Muscle layer of colon (tissue), 2 donors: ENCODE data around the gene STX8.

ENCODE experiments used
- H3K27ac ChIP-seq: one replicate; pipeline ENCODE4 v1.7.0; 2013; ENCODE audit warnings: low read depth, mild to moderate bottlenecking, low read length, moderate library complexity
- H3K27me3 ChIP-seq, 2 donors: one replicate each; pipeline ENCODE4 v1.7.0; 2013; ENCODE audit warnings: low read length in 2 of 2, mild to moderate bottlenecking in 2 of 2; ENCODE audit not compliant: insufficient read depth in 2 of 2, control insufficient read depth in 1 of 2
- H3K36me3 ChIP-seq: one replicate; pipeline ENCODE4 v1.7.0; 2013; ENCODE audit warnings: mild to moderate bottlenecking, low read length; ENCODE audit not compliant: insufficient read depth
- H3K4me1 ChIP-seq: one replicate; pipeline ENCODE4 v1.7.0; 2013; ENCODE audit warnings: mild to moderate bottlenecking, low read length; ENCODE audit not compliant: insufficient read depth
- H3K4me3 ChIP-seq, 2 donors: one replicate each; pipeline ENCODE4 v1.7.0; 2013; ENCODE audit warnings: low read length in 2 of 2, low read depth in 1 of 2, mild to moderate bottlenecking in 1 of 2, moderate library complexity in 1 of 2
- H3K9ac ChIP-seq: one replicate; pipeline ENCODE4 v1.7.0; 2013; ENCODE audit warnings: low read length
- H3K9me3 ChIP-seq: one replicate; pipeline ENCODE4 v1.7.0; 2013; ENCODE audit warnings: mild to moderate bottlenecking, low read length
- donor health status: abdominal sarcoma.
- donor health status: Adenocarcinoma of cecum.

STX8 gene

DNA sequence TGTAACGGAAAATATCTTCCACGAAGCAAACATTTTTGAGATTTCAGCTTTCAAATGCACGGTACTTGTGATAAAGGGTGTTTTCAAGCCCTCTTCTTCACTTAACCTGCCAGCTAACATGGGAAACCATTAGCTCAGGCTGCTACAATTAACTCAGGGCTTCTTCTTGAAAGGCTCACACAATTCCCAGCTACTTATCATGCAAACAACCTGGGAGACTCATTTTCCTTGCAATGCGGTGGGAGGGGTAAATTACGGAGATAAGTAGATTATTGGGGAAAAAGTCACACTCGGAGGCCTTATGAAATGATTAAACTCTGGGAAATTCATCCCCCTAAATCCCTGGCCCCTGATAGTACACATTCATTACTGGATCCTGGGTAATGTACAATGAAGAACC, 266.4 kb downstream of the STX8 start:
- H3K9ac ChIP-seq = no peak overlapping the region
- no peaks in the 10 kb centered on the region for H3K36me3 ChIP-seq
- no peaks in the 10 kb centered on the region for H3K4me1 ChIP-seq
- H3K27me3 ChIP-seq = no peaks in the 10 kb centered on the region
- no peak overlapping the region for H3K27ac ChIP-seq
- H3K4me3 ChIP-seq = no peak overlapping the region
- H3K9me3 ChIP-seq = no peaks in the 10 kb centered on the region

DNA sequence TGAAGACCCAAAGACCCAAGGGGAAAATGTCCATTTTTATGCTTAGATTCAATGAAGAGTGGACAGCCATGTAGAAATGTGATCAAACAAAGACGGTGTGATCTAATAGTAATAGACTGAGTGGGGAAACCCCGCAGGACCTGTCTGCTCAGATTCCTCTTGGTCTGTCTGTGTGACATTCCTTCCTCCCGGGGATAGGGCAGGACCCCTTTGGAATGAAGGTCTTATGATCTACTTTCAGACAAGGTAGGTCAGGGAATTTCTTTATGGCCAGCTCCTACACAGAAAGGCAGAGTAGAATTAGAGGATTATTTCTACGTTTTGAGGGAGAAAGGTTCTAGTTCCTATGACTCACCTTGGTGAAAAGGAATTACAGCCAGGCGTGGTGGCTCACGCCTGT, 267.6 kb downstream of the STX8 start:
- Histone ChIP-seq H3K27ac (no peak overlapping the region), H3K36me3 (no peaks in the 10 kb centered on the region), H3K4me3 (no peak overlapping the region), H3K9ac (no peak overlapping the region), H3K4me1 (no peaks in the 10 kb centered on the region), H3K9me3 (no peaks in the 10 kb centered on the region), H3K27me3 (no peaks in the 10 kb centered on the region)

DNA sequence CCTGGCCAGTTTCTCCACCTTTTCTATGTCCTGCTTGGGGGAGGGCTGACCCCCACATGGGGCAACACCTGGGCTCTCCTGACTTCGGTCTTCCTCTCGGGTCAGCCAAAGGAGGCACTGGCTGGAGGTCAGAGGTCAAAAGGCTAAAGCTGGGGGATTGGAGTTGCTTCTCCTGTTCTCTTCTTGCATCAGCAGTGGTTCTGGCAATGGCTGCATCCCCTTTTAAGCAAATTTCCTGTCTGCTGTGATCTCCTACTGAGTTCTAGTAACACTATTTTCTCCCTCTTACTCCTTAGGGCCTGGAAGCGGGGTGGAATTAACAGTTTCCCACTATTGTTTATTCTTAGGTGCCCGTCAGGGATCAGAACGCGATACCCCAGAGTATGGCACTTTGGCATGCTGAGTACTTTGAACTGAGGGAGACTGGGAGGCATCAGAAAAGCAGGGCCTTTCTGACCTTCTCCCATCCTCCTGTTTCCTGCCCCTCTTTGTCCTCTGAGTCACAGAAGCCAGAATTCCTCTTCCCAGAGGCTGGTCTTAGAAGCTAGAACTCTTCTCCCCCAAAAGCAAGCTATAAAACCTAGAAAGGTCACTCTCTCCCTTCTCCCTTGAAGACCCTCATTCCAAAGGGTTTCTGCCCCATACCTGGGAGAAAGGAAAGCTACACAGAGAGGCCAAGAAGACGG, 268.2 kb downstream of the STX8 start:
- H3K4me1 ChIP-seq = no peaks in the 10 kb centered on the region
- no peak overlapping the region for H3K27ac ChIP-seq
- no peaks in the 10 kb centered on the region for H3K27me3 ChIP-seq
- no peaks in the 10 kb centered on the region for H3K36me3 ChIP-seq
- H3K9me3 ChIP-seq = no peaks in the 10 kb centered on the region
- no peak overlapping the region for H3K4me3 ChIP-seq
- H3K9ac ChIP-seq = no peak overlapping the region

DNA sequence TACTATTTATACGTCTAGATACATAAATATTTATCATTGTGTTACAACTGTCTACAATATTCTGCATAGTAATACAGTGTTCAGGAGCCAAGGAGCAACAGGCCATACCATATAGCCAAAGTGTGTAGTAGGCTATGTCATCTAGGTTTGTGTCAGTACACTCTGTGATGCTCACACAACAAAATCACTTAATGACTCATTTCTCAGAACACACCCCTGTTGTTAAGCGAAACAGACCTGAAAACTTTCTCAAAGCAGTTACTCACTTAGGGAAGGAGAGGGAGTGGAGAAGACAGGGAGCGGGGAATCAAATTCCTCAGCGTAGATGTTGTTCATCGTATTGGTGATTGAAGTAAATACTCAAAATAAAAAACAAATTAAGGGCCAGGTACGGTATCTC, 269.5 kb downstream of the STX8 start:
- H3K9ac ChIP-seq = no peak overlapping the region
- H3K27me3 ChIP-seq = no peaks in the 10 kb centered on the region
- no peak overlapping the region for H3K27ac ChIP-seq
- no peaks in the 10 kb centered on the region for H3K4me1 ChIP-seq
- H3K4me3 ChIP-seq = no peak overlapping the region
- no peaks in the 10 kb centered on the region for H3K9me3 ChIP-seq
- H3K36me3 ChIP-seq = no peaks in the 10 kb centered on the region

DNA sequence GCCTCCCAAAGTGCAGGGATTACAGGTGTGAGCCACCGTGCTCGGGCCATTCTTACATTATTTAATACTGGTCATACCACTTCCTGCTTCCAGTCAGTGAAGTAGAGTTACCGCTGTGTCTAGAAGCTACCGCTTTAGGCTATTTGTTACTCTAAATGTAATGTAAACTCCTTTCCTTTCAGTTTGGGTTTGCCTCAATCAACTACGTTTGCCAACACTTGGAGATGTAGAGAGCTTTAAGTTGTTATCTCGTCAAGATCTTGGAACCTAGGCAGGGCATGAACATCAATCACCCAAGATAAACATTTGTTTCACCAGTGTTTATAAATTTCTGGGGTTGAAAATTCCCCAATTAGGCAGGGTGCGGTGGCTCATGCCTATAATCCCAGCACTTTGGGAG, 275.9 kb downstream of the STX8 start:
- no peaks in the 10 kb centered on the region for H3K36me3 ChIP-seq
- no peak overlapping the region for H3K27ac ChIP-seq
- H3K9me3 ChIP-seq = no peaks in the 10 kb centered on the region
- H3K27me3 ChIP-seq = no peaks in the 10 kb centered on the region
- no peak overlapping the region for H3K9ac ChIP-seq
- no peak overlapping the region for H3K4me3 ChIP-seq
- H3K4me1 ChIP-seq = peaks cover 6% of the 10 kb centered on the region

DNA sequence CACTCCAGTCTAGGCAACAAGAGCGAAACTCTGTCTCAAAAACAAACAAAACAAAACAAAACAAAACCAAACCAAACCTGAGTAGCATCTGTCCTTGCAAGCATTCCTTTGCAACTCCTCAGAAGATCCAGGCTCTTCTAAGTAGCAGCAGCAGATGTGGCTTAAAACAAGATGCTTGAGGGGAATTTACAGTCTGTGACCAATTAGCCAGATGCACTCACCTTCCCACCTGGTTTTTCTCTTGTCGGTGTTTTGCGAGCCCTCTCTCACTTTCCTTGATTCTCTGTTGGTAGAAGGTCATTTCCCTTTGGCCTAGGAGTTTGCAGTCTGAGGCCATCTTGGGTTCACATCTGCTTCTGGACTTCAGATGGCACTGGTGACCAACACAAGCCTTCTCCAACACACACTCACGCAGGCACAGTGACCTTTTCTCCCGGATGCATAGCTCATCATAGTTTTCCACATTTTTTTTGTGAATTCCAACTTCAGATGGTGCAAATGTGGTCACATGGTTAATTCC, 276.8 kb downstream of the STX8 start:
- H3K36me3 ChIP-seq = no peaks in the 10 kb centered on the region
- no peaks in the 10 kb centered on the region for H3K9me3 ChIP-seq
- H3K9ac ChIP-seq = no peak overlapping the region
- peaks cover 6% of the 10 kb centered on the region for H3K4me1 ChIP-seq
- no peak overlapping the region for H3K4me3 ChIP-seq
- no peak overlapping the region for H3K27ac ChIP-seq
- H3K27me3 ChIP-seq = no peaks in the 10 kb centered on the region

DNA sequence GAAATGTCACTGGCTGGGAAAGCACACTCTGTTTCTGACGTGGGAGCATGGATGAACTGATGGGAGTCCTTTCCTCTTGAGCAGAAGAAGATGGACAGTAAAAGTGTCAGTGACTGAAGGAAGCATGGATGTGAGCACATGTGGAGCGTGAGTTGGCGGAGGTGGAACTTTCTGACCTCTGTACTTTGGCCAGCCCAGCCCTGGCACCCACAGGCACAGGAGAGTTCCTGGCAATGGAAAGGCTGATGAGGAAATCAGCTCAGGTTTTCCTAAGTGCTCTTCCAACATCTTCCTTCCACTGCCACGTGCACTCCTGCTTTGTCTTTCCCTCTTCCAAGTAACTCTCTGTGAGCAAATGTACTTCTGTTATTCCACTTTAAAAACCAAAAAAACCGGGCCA, 277.5 kb downstream of the STX8 start:
- Histone ChIP-seq H3K36me3 (no peaks in the 10 kb centered on the region), H3K9ac (no peak overlapping the region), H3K27ac (no peak overlapping the region), H3K4me3 (no peak overlapping the region), H3K9me3 (no peaks in the 10 kb centered on the region), H3K27me3 (no peaks in the 10 kb centered on the region), H3K4me1 (peaks cover 11% of the 10 kb centered on the region)

DNA sequence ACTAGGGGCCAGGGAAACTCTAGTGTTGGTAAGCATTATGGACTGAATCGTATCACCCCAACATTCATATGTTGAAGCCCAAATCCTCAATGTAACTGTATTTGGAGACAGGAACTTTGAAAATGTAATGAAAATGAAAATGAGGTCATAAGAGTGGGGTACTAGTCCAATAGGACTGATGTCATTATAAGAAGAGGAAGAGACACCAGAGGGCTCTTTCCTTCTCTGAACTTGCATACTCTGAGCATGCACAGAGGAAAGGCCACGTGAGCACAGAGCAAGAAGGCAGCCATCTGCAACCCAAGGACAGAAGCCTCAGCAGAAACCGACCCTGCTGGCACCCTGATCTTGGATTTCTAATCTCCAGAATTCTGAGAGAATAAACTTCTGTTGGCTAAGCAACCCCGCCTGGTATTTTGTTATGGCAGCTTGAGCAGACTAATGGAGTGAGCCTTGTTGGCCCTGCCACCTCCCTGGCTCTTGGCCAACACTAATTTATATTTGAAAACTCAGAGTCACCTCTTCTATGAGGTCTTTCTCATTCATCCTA, 280.9 kb downstream of the STX8 start:
- H3K9me3 ChIP-seq = no peaks in the 10 kb centered on the region
- H3K4me1 ChIP-seq = peaks cover 33% of the 10 kb centered on the region
- no peak overlapping the region for H3K27ac ChIP-seq

DNA sequence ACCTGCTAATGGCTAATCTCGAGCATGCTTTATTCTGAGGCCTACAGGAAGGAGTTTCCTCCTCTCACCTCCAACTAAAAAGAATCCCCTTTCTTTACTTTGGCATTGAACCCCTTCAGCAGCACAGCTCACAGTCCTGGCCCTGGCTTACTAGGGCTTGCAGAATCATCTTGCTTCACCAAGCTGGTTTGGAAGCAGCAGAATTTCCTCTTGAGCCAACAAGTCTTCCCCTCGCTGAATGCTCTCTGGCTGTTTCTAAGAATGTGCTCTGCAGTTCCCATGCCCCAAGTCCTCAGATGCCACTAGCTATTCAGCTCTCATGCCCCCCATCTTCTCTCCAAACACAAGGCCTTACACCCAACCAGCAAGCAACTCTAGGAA, 283.1 kb downstream of the STX8 start:
- no peak overlapping the region for H3K4me3 ChIP-seq
- no peaks in the 10 kb centered on the region for H3K36me3 ChIP-seq
- H3K9me3 ChIP-seq = no peaks in the 10 kb centered on the region
- no peak overlapping the region for H3K27ac ChIP-seq
- H3K4me1 ChIP-seq = peaks cover 33% of the 10 kb centered on the region
- no peak overlapping the region for H3K9ac ChIP-seq
- H3K27me3 ChIP-seq = no peaks in the 10 kb centered on the region

More for the DNA sequence above, 280.9 kb downstream of the STX8 start:
- Histone ChIP-seq H3K4me3 (no peak overlapping the region), H3K27me3 (no peaks in the 10 kb centered on the region), H3K9ac (no peak overlapping the region), H3K36me3 (no peaks in the 10 kb centered on the region)

DNA sequence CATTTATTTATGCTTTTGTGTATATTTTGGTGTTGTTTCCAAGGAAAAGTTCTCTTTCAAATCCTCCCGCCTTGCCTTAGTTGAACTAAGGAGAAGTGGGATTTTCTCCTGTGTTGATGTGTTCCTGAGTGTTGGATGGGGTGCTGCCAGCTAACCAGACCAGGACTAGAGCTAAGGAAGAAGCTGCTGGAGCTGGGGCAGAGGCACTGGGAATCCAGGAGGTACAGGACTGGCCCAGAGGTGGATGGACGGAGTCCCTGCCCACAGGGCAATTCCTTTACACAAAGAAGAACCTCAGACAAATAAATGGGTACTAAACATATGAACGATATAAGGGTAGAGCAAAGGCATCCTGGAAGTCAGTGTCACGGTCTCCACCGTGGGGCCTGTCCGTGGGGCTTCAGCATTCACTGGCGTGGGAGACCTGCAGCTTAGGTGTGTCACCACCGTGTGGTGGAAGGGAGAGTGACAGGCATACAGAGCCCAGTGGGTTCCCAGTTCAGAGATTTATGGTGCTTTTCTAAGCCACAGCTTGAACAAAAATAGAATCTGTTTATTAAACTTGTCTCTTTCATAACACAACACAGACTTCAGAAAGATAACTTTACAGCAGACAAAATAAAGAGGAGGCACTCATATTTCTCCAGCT, 283.6 kb downstream of the STX8 start:
- Histone ChIP-seq H3K27me3 (no peaks in the 10 kb centered on the region), H3K4me3 (no peak overlapping the region), H3K9ac (no peak overlapping the region), H3K36me3 (no peaks in the 10 kb centered on the region), H3K4me1 (peaks cover 33% of the 10 kb centered on the region), H3K27ac (no peak overlapping the region), H3K9me3 (no peaks in the 10 kb centered on the region)

DNA sequence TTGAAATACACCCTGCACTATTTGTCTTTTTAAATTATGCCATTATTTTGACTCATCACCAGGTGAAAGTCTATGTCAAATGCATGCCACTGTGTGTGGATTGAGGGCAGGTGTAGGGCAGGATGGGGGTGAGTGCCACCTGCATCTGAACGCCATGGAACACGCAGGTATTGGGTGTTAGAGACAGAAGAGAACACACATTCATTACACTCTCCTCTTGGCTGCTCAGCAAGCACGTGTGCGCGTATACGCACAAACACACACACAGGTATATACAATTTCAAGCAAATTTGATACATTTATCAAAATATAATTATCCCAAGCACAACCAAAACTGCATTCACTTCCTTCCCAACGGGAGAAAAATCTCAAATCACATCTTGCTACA, 285.4 kb downstream of the STX8 start:
- no peak overlapping the region for H3K27ac ChIP-seq
- no peaks in the 10 kb centered on the region for H3K27me3 ChIP-seq
- no peaks in the 10 kb centered on the region for H3K9me3 ChIP-seq
- H3K4me3 ChIP-seq = no peak overlapping the region
- no peaks in the 10 kb centered on the region for H3K36me3 ChIP-seq
- no peak overlapping the region for H3K9ac ChIP-seq
- H3K4me1 ChIP-seq = peaks cover 36% of the 10 kb centered on the region

DNA sequence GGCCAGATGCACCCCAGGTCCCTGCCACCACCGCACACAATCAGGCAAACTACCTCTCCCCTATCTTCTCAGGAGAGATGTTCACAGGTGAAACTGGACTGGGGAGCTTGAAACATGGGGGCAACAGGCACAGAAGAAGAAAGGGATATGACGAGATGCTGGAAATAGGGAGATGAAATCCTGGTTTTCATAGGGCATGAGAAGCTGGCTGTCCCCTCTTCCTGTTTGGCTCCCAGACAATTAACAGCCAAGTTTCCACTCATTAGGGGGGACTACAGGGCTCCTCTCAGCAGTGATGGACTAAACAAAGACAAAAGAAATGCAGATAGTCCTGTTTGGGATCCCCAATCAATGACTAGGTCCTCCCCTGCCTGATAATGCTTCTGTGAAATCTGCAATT, 288.3 kb downstream of the STX8 start:
- Histone ChIP-seq H3K36me3 (no peaks in the 10 kb centered on the region), H3K9me3 (no peaks in the 10 kb centered on the region), H3K4me1 (peaks cover 34% of the 10 kb centered on the region), H3K27me3 (no peaks in the 10 kb centered on the region), H3K27ac (no peak overlapping the region), H3K9ac (no peak overlapping the region), H3K4me3 (no peak overlapping the region)
